Activated naive CD4-positive, alpha-beta T cell treated with anti-CD3 and anti-CD28 coated beads, Interleukin-2, amount 10 ng/mL, durations not matched to agents 7 days and 5 days (primary cell): Measurements from ENCODE around the gene P3H3.
"Not testable (repeated sequence)": the region's sequence is repeated elsewhere in the genome, so short reads cannot be mapped to it uniquely, and the experiment has no call there.

Source experiments
- CTCF ChIA-PET: fragments of 350-600 bp; sonication (Branson Sonifier 250); formaldehyde crosslinking; loops from one replicate; lab custom pipeline; 2021; ENCODE audit warnings: antibody characterized with exemption; lab: Charles Lee
- DNase-seq: peaks from one replicate; pipeline ENCODE4 v3.0.0-alpha.2; 2020
- H3K27ac Mint-ChIP-seq: one replicate; pipeline ENCODE4 v1.8.0; 2021; ENCODE audit warnings: mild to moderate bottlenecking, moderate library complexity, mixed read lengths
- H3K27me3 Mint-ChIP-seq: one replicate; pipeline ENCODE4 v1.8.0; 2021; ENCODE audit warnings: mild to moderate bottlenecking, mixed read lengths
- H3K36me3 Mint-ChIP-seq: one replicate; pipeline ENCODE4 v1.8.0; 2021; ENCODE audit warnings: mixed read lengths
- H3K4me1 Mint-ChIP-seq: one replicate; pipeline ENCODE4 v1.8.0; 2021; ENCODE audit warnings: mixed read lengths
- H3K4me3 Mint-ChIP-seq: one replicate; pipeline ENCODE4 v1.8.0; 2021; ENCODE audit warnings: mild to moderate bottlenecking, moderate library complexity, mixed read lengths
- H3K9me3 Mint-ChIP-seq: one replicate; pipeline ENCODE4 v1.8.0; 2021; ENCODE audit warnings: mixed read lengths

The P3H3 gene

DNA sequence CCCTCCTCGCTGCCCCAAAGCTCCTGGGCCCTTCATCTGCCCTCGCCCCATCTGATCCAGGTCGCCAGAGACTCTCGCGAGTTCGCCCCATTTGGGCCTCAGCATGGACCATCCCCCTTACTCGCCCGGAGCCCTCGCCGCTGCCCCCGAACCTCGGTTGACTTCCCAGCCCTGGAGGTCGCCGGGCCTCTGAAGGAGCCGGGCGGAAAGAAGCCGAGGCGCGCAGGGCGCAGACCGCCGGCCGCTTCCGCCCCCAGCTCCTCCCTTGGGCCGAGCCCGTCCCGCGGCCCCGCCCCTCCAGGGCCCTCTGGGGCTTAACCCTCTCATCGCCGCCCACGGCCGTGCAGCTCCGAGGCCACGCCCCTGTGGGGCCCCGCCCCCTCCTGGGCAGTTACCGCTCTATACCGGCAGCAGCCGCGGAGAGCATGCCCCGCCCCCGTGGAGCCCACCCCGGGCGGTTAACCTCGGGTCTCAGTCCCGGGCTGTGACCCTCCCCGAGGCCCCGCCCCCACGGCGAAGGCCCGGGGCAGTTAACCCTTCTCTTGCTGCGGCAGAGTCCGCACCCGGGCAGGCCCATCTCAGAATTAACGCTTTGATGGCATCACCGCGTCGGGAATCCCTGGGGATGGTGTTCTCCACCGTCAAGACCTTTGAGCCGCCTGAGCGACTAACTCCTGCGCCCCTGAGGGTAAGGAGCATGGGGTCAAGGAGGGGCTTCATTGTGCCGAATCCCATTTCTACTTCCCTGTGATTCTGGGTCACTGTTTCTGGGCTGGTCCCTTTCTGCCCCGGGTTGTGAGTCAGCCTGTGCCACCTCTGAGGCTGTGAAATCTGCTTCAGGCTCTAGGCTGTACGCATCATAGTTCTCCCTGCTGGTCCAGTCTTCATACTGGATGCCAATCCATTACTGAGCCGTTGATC, 45.1 kb downstream of the P3H3 start, which contains the start of gene SPSB2:
Gene SPSB2 (minus strand): TSS at position 210 of the 921 bp plus-strand sequence. CDS start 402 bp downstream, outside the sequence.
- Mint-ChIP-seq H3K27ac (peak within 1 kb of the TSS; percentile 93), H3K36me3 (peaks cover 56% of the 10 kb centered on the region), H3K4me1 (peaks cover 57% of the 10 kb centered on the region), H3K27me3 (no peaks in the 10 kb centered on the region), H3K9me3 (no peaks in the 10 kb centered on the region), H3K4me3 (peak within 1 kb of the TSS; percentile 90)
- peak; percentile 99 for DNase-seq
- CTCF ChIA-PET: interaction anchor here (0.7 to 4.3 kb wide), 31 partner anchors 9 to 265 kb away, joined by 3 to 35 read pairs (median 5); partner anchors contain the start of genes C12orf57, C1RL, CDCA3 and P3H3

DNA sequence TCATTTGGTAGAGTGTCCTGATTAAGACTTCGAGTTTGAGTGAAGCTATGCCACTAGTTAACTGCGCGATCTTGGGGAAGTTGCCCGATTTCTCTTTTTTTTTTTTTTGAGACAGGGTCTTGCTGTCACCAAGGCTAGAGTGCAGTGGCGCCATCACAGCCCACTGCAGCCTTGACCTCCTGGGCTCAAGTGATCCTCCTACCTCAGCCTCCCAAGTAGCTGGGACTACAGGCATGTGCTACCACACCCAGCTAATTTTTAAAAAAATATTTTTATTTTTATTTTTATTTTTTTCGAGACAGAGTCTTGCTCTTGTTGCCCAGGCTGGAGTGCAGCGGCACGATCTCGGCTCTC, 45.8 kb downstream of the P3H3 start:
- Mint-ChIP-seq H3K36me3 (peaks cover 49% of the 10 kb centered on the region), H3K4me3 (peak overlapping the region; percentile 90), H3K4me1 (peaks cover 50% of the 10 kb centered on the region), H3K27ac (peak overlapping the region; percentile 61)
- H3K27me3 Mint-ChIP-seq, DNase-seq, H3K9me3 Mint-ChIP-seq: not testable (repeated sequence)
- CTCF ChIA-PET: interaction anchor here (2.1 to 4.3 kb wide), 4 partner anchors 17 to 91 kb away, joined by 7 to 35 read pairs (median 20); partner anchors contain the start of genes CDCA3 and USP5

- CTCF ChIA-PET: interaction anchor here (0.9 kb wide), 1 partner anchor 11 kb away, joined by 3 read pairs; no protein-coding TSS in a partner anchor
- H3K27ac Mint-ChIP-seq, H3K9me3 Mint-ChIP-seq, H3K27me3 Mint-ChIP-seq, DNase-seq, H3K4me3 Mint-ChIP-seq, H3K4me1 Mint-ChIP-seq: not testable (repeated sequence)
- H3K36me3 Mint-ChIP-seq: peaks cover 22% of the 10 kb centered on the region
Measured at GRCh38 chr12:6879824-6880223, 51.6 kb downstream of the P3H3 start.

DNA sequence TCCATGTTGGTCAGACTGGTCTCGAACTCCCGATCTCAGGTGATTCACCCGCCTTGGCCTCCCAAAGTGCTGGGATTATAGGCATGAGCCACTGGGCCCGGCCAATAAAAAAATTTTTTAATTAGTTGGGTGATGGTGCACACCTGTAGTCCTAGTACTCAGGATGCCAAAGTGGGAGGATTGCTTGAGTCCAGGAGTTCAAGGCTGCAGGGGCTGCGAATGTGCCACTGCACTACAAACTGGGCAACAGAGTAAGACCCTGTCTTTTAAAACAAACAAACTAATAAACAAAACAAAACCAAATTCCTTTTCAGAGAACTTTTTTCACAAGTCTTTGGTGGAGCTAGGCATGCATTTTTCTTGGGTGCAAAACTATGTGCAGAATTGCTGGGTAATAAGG, 55.0 kb downstream of the P3H3 start:
- no peak overlapping the region for H3K4me3 Mint-ChIP-seq
- H3K4me1 Mint-ChIP-seq: peaks cover under 1% of the 10 kb centered on the region
- H3K27me3 Mint-ChIP-seq: no peaks in the 10 kb centered on the region
- H3K36me3 Mint-ChIP-seq: peaks cover 11% of the 10 kb centered on the region
- no peaks in the 10 kb centered on the region for H3K9me3 Mint-ChIP-seq
- CTCF ChIA-PET: interaction anchor here (0.8 to 2.4 kb wide), 3 partner anchors 11 to 31 kb away, joined by 3 to 15 read pairs (median 3); partner anchors contain the start of genes SPSB2, TPI1 and USP5
- DNase-seq: no peak
- H3K27ac Mint-ChIP-seq: no peak overlapping the region

GRCh38 chr12:6883683-6884082, 55.5 kb downstream of the P3H3 start:
- Mint-ChIP-seq H3K9me3 (no peaks in the 10 kb centered on the region), H3K4me3 (no peak overlapping the region), H3K27ac (no peak overlapping the region), H3K36me3 (peaks cover 14% of the 10 kb centered on the region), H3K27me3 (no peaks in the 10 kb centered on the region), H3K4me1 (peaks cover 3% of the 10 kb centered on the region)
- CTCF ChIA-PET: no interaction called here
- DNase-seq: no peak

- peaks cover 3% of the 10 kb centered on the region for H3K4me1 Mint-ChIP-seq
- H3K27me3 Mint-ChIP-seq: no peaks in the 10 kb centered on the region
- no peaks in the 10 kb centered on the region for H3K9me3 Mint-ChIP-seq
- H3K27ac Mint-ChIP-seq: no peak overlapping the region
- CTCF ChIA-PET: interaction anchor here (0.9 kb wide), 1 partner anchor 12 kb away, joined by 4 read pairs; the partner anchor contains the start of gene SPSB2
- H3K36me3 Mint-ChIP-seq: peaks cover 14% of the 10 kb centered on the region
- DNase-seq: no peak
- no peak overlapping the region for H3K4me3 Mint-ChIP-seq
Measured at GRCh38 chr12:6884539-6884938, 56.3 kb downstream of the P3H3 start.

GRCh38 chr12:6886206-6886999, 58.2 kb downstream of the P3H3 start:
- not testable (repeated sequence) for H3K27ac Mint-ChIP-seq, H3K9me3 Mint-ChIP-seq
- CTCF ChIA-PET: interaction anchor here (0.8 kb wide), 1 partner anchor 14 kb away, joined by 3 read pairs; no protein-coding TSS in a partner anchor

GRCh38 chr12:6887460-6887859, 59.3 kb downstream of the P3H3 start:
- Mint-ChIP-seq H3K27ac (no peak overlapping the region), H3K9me3 (no peaks in the 10 kb centered on the region), H3K36me3 (peaks cover 15% of the 10 kb centered on the region), H3K4me3 (no peak overlapping the region), H3K4me1 (peaks cover 27% of the 10 kb centered on the region), H3K27me3 (no peaks in the 10 kb centered on the region)
- CTCF ChIA-PET: interaction anchor here (0.8 kb wide), 2 partner anchors 16 to 222 kb away, joined by 3 read pairs; partner anchors contain the start of gene C1RL
- DNase-seq: no peak

More at GRCh38 chr12:6886206-6886999, 58.2 kb downstream of the P3H3 start:
- not testable (repeated sequence) for H3K27me3 Mint-ChIP-seq, DNase-seq, H3K4me3 Mint-ChIP-seq
- peaks cover 17% of the 10 kb centered on the region for H3K4me1 Mint-ChIP-seq
- peaks cover 16% of the 10 kb centered on the region for H3K36me3 Mint-ChIP-seq

GRCh38 chr12:6888360-6888759, 60.2 kb downstream of the P3H3 start:
- Mint-ChIP-seq H3K27ac (no peak overlapping the region), H3K27me3 (no peaks in the 10 kb centered on the region), H3K4me3 (no peak overlapping the region), H3K4me1 (peaks cover 29% of the 10 kb centered on the region), H3K9me3 (no peaks in the 10 kb centered on the region), H3K36me3 (peaks cover 16% of the 10 kb centered on the region)
- CTCF ChIA-PET: no interaction called here
- DNase-seq: no peak

DNA sequence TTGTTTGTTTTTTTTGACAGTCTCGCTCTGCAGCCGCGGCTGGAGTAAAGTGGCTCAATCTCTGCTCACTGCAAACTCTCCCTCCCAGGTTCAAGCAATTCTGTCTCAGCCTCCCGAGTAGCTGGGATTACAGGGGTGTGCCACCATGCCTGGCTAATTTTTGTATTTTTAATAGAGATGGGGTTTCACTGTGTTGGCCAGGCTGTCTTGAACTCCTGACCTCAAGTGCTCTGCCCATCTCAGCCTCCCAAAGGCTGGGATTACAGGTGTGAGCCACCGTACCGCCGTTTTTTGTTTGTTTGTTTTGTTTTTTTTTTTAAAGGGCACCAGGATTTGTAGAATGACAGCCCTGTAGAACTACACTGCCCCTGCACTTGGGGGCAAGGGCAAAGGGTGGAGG, 60.6 kb downstream of the P3H3 start:
- H3K27me3 Mint-ChIP-seq, H3K27ac Mint-ChIP-seq, H3K9me3 Mint-ChIP-seq, CTCF ChIA-PET, H3K4me3 Mint-ChIP-seq, DNase-seq: not testable (repeated sequence)
- peaks cover 14% of the 10 kb centered on the region for H3K36me3 Mint-ChIP-seq
- peaks cover 29% of the 10 kb centered on the region for H3K4me1 Mint-ChIP-seq
